Measurements from ENCODE around the gene DNM3. TPM values are rescaled to one million over a fixed set of nuclear protein-coding genes. Genes with fewer than 3 reads are reported as not detected.

The DNM3 gene
- total RNA-seq, 1 experiment from 2014 or later, result 0.11 TPM

DNA sequence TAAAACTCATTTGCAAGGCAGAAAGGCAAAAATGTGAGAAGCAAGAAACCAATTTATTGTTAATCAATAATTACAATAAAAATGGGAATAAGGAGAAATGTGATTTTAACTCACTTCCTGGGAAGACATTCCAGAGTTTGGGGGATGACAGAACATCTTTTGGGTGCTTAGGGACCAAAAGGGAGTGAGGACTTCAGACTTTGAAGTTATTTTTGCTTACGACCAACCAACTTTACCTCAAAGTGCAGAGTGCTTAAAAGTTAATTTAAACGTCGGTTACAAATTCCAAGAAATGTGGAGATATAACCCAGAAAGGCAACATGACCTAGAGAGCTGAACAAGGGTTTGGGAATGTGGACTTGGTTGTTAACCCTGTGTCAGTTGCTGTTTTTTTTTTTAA is 344.7 kb downstream of the DNM3 start:
- H3K36me3 ChIP-seq (ENCODE audit: control insufficient read depth, insufficient read depth, low read length), result no peaks in the 10 kb centered on the region
- TF ChIP-seq, protein P1, sequence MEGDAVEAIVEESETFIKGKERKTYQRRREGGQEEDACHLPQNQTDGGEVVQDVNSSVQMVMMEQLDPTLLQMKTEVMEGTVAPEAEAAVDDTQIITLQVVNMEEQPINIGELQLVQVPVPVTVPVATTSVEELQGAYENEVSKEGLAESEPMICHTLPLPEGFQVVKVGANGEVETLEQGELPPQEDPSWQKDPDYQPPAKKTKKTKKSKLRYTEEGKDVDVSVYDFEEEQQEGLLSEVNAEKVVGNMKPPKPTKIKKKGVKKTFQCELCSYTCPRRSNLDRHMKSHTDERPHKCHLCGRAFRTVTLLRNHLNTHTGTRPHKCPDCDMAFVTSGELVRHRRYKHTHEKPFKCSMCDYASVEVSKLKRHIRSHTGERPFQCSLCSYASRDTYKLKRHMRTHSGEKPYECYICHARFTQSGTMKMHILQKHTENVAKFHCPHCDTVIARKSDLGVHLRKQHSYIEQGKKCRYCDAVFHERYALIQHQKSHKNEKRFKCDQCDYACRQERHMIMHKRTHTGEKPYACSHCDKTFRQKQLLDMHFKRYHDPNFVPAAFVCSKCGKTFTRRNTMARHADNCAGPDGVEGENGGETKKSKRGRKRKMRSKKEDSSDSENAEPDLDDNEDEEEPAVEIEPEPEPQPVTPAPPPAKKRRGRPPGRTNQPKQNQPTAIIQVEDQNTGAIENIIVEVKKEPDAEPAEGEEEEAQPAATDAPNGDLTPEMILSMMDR (IDR thresholded peaks at IDR 0.05; ENCODE audit: insufficient read depth in 1 of 2, low read depth in 1 of 2, low read length in 1 of 2, severe bottlenecking in 1 of 2, unreplicated experiment in 1 of 2), result no peak
- H3K27me3 ChIP-seq (replicated peaks; ENCODE audit: control insufficient read depth, insufficient read depth, low read length), result no peaks in the 10 kb centered on the region
- peaks cover 3% of the 10 kb centered on the region for H3K4me1 ChIP-seq
- intact Hi-C loops (cut with micrococcal nuclease; ENCODE audit: unreplicated experiment), result no loop called here
- H3K9me3 ChIP-seq, result no peaks in the 10 kb centered on the region
- DNase-seq, result no peak
- ChIA-PET POLR2A (no interaction called here), CTCF (no interaction called here)
- no peak overlapping the region for H3K4me3 Mint-ChIP-seq (ENCODE audit: unreplicated experiment)
- no peaks in the 10 kb centered on the region for H3K27me3 Mint-ChIP-seq (ENCODE audit: insufficient read depth, unreplicated experiment)
- no peaks in the 10 kb centered on the region for H3K36me3 Mint-ChIP-seq (ENCODE audit: insufficient read depth, unreplicated experiment)
- H3K4me3 ChIP-seq (ENCODE audit: low read depth, low read length), result no peak overlapping the region
- H3K9me3 Mint-ChIP-seq (ENCODE audit: unreplicated experiment), result no peaks in the 10 kb centered on the region
- no TSS peak for BruUV-seq (replicated peaks)
- no peaks in the 10 kb centered on the region for H3K4me1 Mint-ChIP-seq (ENCODE audit: low read depth, unreplicated experiment)
- no peak overlapping the region for H3K27ac Mint-ChIP-seq (ENCODE audit: unreplicated experiment)

DNA sequence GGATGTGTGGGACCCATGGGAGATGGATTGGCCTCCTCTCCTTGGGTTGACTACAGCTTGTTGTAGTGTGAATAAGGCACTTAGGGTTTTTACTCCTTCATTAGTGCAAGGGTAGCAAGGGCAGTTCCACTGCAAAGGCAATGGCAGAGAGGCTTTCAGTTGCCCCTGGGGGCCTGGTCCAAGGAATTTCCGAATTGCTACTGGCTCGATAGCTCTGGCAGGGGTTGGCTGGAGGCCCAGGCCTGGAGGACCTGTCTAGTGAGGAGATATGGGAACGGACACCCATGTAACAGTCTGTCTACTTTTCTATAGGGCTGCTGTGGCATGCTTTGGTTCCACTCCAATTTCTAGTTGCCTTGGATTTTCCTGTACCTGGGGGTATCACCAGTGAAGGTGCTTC is 360.3 kb downstream of the DNM3 start:
- CTCF ChIA-PET, result no interaction called here
- H3K27ac Mint-ChIP-seq (ENCODE audit: unreplicated experiment), result no peak overlapping the region
- Histone ChIP-seq H3K9me3 (peaks cover 6% of the 10 kb centered on the region; the same call in 1 of the 2 replicates), H3K27me3 (replicated peaks; ENCODE audit: control insufficient read depth, insufficient read depth, low read length) (no peaks in the 10 kb centered on the region), H3K4me1 (no peaks in the 10 kb centered on the region), H3K4me3 (ENCODE audit: low read depth, low read length) (no peak overlapping the region), H3K36me3 (ENCODE audit: control insufficient read depth, insufficient read depth, low read length) (no peaks in the 10 kb centered on the region)
- BruUV-seq (replicated peaks), result no TSS peak
- intact Hi-C loops (cut with micrococcal nuclease; ENCODE audit: unreplicated experiment), result no loop called here
- H3K36me3 Mint-ChIP-seq (ENCODE audit: insufficient read depth, unreplicated experiment), result no peaks in the 10 kb centered on the region
- H3K4me1 Mint-ChIP-seq (ENCODE audit: low read depth, unreplicated experiment), result no peaks in the 10 kb centered on the region
- H3K4me3 Mint-ChIP-seq (ENCODE audit: unreplicated experiment), result no peak overlapping the region
- no peaks in the 10 kb centered on the region for H3K27me3 Mint-ChIP-seq (ENCODE audit: insufficient read depth, unreplicated experiment)
- POLR2A ChIA-PET, result no interaction called here
- H3K9me3 Mint-ChIP-seq (ENCODE audit: unreplicated experiment), result peaks cover 9% of the 10 kb centered on the region
- DNase-seq, result no peak
- TF ChIP-seq, protein P1 (IDR thresholded peaks at IDR 0.05; ENCODE audit: insufficient read depth in 1 of 2, low read depth in 1 of 2, low read length in 1 of 2, severe bottlenecking in 1 of 2, unreplicated experiment in 1 of 2), result no peak

DNA sequence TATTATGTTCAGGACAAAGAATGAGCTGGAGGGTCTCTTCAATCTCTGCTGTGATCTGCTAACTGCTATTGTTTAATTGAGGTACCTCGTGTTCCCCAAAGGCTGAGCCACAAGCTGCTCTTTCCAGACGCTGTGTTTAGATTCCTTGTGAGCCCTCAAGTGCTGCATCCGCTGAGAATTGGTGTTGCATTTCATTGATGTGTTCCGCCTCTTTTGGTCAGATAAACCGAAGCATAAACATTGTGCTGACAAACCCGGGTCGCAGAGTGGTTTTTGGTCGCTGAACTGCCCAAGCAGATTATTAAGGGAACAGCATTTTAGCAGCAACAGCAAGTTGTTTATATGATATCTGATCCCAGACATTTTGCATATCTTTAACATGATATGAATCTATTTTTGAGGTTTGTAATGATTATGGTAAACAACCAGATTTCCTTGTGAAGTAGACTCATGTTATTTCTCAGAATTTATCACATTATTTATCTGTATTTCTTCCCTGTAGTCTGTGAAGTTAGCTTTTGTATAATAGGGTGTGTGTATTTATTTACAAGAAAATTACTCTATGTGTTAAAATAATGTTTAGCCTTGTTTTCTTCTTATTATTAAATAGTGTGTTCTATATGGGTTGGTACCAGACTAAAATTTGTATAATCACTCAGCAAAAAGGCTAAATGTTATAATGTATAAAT is 362.0 kb downstream of the DNM3 start:
- DNase-seq, result no peak
- Mint-ChIP-seq H3K9me3 (ENCODE audit: unreplicated experiment) (no peaks in the 10 kb centered on the region), H3K27me3 (ENCODE audit: insufficient read depth, unreplicated experiment) (no peaks in the 10 kb centered on the region), H3K36me3 (ENCODE audit: insufficient read depth, unreplicated experiment) (no peaks in the 10 kb centered on the region), H3K4me3 (ENCODE audit: unreplicated experiment) (no peak overlapping the region), H3K4me1 (ENCODE audit: low read depth, unreplicated experiment) (no peaks in the 10 kb centered on the region), H3K27ac (ENCODE audit: unreplicated experiment) (no peak overlapping the region)
- Histone ChIP-seq H3K36me3 (ENCODE audit: control insufficient read depth, insufficient read depth, low read length) (no peaks in the 10 kb centered on the region), H3K27me3 (replicated peaks; ENCODE audit: control insufficient read depth, insufficient read depth, low read length) (no peaks in the 10 kb centered on the region; the same call in 1 of the 2 replicates), H3K4me1 (no peaks in the 10 kb centered on the region), H3K4me3 (ENCODE audit: low read depth, low read length) (no peak overlapping the region), H3K9me3 (peaks cover 6% of the 10 kb centered on the region; the same call in 1 of the 2 replicates)
- BruUV-seq (replicated peaks), result no TSS peak
- CTCF ChIA-PET, result no interaction called here
- POLR2A ChIA-PET, result no interaction called here
- TF ChIP-seq, protein P1 (IDR thresholded peaks at IDR 0.05; ENCODE audit: insufficient read depth in 1 of 2, low read depth in 1 of 2, low read length in 1 of 2, severe bottlenecking in 1 of 2, unreplicated experiment in 1 of 2), result no peak
- intact Hi-C loops (cut with micrococcal nuclease; ENCODE audit: unreplicated experiment), result no loop called here

All from Caco-2 (cell line).